HG03442 (cell line): ENCODE results near the gene TYMP.
A peak's percentile ranks its signal among the peaks of the same experiment; 100 is the strongest.

Source experiments
- ATAC-seq: cut with Tn5 transposase; IDR thresholded peaks from one replicate; pipeline ENCODE4 v1.9.1; 2021; ENCODE audit warnings: mild to moderate bottlenecking, moderate library complexity; ENCODE audit not compliant: unreplicated experiment

The TYMP gene

GRCh38 chr22:50563413-50564160 lies 33.8 kb upstream of the TYMP start:
- no peak for ATAC-seq

GRCh38 chr22:50562523-50563412 lies 33.0 kb upstream of the TYMP start, which contains the start of gene SYCE3:
TSS of gene SYCE3 (minus strand) at chr22:50562919. CDS start at chr22:50556405, 6,514 bp downstream.
- peak; percentile 92 for ATAC-seq

GRCh38 chr22:50561401-50562358 lies 31.9 kb upstream of the TYMP start:
- no peak for ATAC-seq

- ATAC-seq, result no peak
Observed at GRCh38 chr22:50560034-50560433, 30.2 kb upstream of the TYMP start.

GRCh38 chr22:50556703-50557102 lies 26.9 kb upstream of the TYMP start:
- ATAC-seq, result no peak

GRCh38 chr22:50553310-50553709 lies 23.5 kb upstream of the TYMP start:
- ATAC-seq, result no peak

- no peak for ATAC-seq
Observed at GRCh38 chr22:50551160-50551752, 21.4 kb upstream of the TYMP start.

GRCh38 chr22:50550395-50550794 lies 20.6 kb upstream of the TYMP start:
- ATAC-seq, result no peak

- ATAC-seq, result no peak
Observed at GRCh38 chr22:50548921-50549790, 19.3 kb upstream of the TYMP start.

GRCh38 chr22:50548040-50548920 lies 18.5 kb upstream of the TYMP start:
- ATAC-seq, result no peak

GRCh38 chr22:50547263-50547985 lies 17.6 kb upstream of the TYMP start:
- ATAC-seq, result no peak

GRCh38 chr22:50546326-50547262 lies 16.8 kb upstream of the TYMP start:
- ATAC-seq, result no peak

GRCh38 chr22:50545522-50546325 lies 15.9 kb upstream of the TYMP start, which contains the start of gene KLHDC7B:
TSS of gene KLHDC7B (plus strand) at chr22:50545899. CDS start at chr22:50546244, 345 bp downstream.
- no peak for ATAC-seq

GRCh38 chr22:50544746-50545253 lies 15.0 kb upstream of the TYMP start:
- no peak for ATAC-seq

GRCh38 chr22:50544078-50544745 lies 14.4 kb upstream of the TYMP start:
- ATAC-seq, result no peak
